Measurements from ENCODE around the gene RLBP1.
"Not testable (repeated sequence)": the region's sequence is repeated elsewhere in the genome, so short reads cannot be mapped to it uniquely, and the experiment has no call there.

Gene RLBP1

DNA sequence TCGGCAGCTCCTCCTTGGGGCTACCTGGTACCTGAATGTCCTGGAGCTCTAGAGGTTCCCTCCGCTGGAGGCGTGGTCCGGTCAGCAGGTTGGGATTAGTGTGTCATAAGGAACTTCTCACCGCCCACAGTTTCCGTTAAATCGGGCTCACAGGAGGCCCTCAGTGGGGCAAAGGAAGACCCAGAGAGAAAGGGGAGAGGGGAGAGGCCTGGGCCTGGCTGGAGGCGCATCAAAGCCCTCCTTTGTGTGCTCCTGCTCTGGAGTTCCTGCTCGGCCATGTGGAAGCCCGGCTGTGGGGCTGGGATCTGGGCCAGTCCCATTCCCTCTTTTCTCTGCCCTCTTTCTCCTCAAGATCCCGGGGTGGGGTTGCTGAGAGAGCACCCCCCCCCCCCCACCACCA is at the start of gene RLBP1:
RLBP1 (minus strand) TSS at position 37 of the 400 bp plus-strand sequence. CDS start 2,604 bp downstream, outside the sequence.
- no peak for DNase-seq (ENCODE audit: low read depth, low spot score)

DNA sequence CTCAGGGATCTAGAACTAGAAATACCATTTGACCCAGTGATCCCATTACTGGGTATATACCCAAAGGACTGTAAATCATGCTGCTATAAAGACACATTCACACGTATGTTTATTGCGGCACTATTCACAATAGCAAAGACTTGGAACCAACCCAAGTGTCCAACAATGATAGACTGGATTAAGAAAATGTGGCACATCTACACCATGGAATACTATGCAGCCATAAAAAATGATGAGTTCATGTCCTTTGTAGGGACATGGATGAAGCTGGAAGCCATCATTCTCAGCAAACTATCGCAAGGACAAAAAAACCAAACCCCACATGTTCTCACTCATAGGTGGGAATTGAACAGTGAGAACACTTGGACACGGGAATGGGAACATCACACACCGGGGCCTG is 28.8 kb upstream of the RLBP1 start:
- DNase-seq (ENCODE audit: low read depth, low spot score): not testable (repeated sequence)

DNA sequence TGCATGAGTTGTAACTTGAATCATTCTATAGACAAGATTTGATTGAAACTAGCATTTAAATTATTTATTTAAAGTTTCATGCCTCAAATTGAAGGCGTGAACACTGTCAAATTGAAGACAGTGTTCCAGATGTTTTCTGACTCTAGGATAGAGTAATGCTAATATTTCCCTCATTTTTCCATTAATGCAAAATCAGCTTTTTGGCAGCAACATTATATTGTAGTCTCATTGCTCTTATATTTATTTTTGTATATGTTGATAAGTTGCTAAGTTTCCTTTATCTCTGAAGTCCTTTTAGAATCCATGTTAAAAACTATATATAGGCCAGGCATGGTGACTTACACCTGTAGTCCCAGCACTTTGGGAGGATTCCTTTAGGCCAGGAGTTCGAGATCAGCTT is 27.2 kb upstream of the RLBP1 start:
- no peak for DNase-seq (ENCODE audit: low read depth, low spot score)

DNA sequence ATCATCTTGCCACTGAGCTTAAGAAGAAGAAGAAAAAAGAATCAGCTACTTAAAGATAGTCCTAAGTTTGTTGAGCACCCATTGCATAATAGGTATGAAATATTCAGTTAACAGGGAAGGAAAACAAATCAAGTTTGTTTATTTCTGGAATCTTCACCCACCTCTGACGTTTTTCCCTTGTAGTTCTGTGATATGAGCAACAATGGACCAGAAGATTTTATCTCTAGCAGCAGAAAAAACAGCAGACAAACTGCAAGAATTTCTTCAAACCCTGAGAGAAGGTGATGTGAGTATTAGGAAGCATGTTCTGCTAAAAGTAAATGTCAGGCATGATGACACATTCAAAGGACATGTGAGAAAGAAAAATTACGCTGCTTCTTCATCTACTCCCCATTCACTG is 26.1 kb upstream of the RLBP1 start:
- no peak for DNase-seq (ENCODE audit: low read depth, low spot score)

DNA sequence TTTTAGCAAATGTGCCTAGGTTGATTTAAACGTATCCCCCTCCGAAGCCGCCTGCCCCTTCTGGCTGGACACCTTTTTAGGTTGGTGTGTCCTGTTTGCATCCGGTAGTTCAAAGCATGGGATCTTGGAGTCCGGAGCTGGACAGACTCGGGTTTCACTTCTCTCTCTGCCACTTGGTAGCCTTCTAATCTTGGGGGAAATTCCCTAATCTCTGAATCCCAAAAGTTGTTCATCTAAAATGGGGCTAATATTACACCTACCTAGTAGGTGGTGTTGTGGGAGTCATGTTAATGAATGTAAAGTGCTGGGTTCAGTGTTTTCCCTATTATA is 23.2 kb upstream of the RLBP1 start:
- DNase-seq (ENCODE audit: low read depth, low spot score): no peak

DNA sequence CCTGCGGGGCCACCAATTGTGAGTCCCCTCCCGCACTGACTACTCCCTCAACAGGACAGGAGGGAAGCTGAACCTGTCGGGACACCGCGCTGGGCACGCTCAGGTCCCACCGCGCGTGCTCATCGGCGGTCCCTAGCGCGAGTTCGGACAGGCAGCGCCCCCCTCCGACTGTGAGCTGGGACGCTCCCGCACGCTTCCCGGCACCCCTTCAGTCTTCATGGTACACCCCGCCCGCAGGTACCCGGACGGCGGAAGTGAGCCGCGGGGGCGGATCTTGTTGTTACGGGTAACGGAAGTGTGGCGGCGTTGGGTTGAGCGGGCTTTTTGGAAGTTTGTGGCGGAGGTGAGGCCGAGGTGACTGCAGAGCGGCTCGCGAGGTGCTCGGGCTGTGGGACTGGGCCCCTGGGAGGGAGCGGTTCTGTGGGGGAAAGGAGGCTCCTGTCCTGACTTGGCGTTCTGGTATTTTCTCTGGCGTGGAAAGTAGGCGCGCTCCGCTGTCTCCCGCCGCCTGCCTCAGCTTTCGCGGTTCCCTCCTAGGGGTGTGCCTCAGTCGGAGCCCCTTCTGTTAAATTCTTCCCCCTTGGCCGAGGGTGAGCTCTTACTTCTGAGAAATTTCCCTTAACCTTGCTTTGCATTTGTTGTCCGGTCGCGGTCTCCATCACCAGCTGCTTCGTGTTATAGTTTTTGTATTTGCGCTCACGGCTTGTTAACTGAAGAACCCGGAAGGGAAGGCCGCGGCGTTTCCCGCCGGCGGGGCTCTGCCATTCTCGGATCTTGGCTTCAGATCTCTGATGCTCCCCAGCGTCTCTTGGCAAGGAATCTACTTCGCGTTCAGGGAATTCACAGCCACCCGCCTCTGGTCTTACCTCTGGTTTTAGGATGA is 22.6 kb upstream of the RLBP1 start, which contains the start of gene FANCI:
FANCI (plus strand) TSS at position 289 of the 883 bp plus-strand sequence. CDS start 3,669 bp downstream, outside the sequence.
- DNase-seq (ENCODE audit: low read depth, low spot score): peak; percentile 95

DNA sequence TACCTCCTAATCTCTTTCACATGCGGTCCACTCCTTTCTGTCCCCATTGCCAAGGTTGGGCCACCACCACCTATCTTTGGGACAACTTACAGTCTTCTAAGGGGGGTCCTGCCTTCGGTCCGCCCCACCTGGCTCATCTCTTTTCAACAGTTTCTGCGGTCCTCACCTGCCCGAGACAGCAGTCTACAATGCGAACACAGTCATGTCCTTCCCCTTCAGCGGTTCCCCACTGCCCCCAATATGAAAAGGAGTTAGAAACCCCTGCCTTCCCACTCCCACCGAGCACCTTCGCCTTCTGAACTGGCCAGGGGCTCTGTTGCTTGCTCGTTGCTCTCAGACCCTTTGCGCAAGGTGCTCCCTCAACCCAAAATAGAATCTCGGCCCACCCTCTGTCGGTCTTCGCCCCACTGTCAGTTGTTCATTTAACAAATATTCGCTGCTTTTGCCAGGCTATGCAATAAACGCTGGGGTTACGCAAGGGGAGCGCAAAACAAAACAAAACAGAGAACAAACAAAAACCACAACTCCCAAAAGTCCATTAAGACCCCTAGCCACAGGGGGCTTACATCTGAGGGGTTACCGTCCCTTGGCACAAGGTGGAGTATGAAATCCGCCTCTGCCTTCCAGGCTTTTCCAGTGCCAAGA is 21.8 kb upstream of the RLBP1 start:
- DNase-seq (ENCODE audit: low read depth, low spot score): no peak

DNA sequence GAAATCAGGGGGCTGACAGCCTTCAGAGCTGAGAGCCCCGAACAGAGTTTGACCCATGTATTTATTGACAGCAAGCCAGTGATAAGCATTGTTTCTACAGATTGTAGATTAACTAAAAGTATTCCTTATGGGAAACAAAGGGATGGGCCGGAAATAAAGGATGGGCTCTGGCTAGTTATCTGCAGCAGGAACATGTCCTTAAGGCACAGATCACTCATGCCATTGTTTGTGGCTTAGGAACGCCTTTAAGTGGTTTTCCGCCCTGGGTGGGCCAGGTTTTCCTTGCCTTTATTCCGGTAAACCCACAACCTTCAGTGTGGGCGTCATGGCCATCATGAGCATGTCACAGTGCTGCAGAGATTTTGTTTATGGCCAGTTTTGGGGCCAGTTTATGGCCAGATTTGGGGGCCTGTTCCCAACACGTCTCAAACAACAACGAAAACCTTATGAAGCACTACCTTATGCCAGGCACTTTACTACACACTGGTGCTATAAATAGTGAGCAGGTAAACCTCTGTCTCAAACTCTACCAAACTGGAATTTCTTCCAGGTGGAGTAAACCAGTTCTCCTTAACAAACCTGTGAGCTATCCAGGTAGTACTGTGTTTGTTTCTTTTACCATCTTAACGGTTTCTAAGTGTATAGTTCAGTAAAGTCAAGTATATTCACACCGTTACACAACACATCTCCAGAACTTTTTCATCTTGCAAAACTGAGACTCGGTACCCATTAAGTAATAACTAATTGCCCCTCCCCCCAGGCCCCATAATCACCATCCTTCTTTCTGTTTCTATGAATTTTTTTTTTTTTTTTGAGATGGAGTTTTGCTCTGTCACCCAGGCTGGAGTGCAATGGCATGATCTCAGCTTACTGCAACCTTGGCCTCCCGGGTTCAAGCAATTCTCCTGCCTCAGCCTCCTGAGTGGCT is 18.8 kb upstream of the RLBP1 start:
- DNase-seq (ENCODE audit: low read depth, low spot score): not testable (repeated sequence)

DNA sequence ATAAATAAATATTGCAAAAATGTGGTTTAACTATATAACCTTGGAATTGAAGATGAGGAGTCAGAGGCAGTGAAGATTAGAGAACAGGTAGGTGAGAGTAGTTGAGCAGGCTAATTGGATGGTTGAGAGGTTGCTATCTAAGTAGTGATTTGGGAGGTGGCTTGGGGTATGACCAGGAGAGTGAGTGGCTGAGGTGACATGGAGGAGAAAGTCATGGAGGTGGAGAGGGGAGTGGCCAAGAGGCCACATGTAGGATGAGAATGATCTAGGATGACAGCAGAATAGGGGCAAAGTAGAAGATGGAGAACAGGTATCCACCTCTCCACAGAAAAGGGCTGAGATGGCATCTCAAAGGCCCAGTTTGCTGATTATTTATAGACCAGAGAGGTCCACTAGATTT is 10.5 kb upstream of the RLBP1 start:
- DNase-seq (ENCODE audit: low read depth, low spot score): no peak

DNA sequence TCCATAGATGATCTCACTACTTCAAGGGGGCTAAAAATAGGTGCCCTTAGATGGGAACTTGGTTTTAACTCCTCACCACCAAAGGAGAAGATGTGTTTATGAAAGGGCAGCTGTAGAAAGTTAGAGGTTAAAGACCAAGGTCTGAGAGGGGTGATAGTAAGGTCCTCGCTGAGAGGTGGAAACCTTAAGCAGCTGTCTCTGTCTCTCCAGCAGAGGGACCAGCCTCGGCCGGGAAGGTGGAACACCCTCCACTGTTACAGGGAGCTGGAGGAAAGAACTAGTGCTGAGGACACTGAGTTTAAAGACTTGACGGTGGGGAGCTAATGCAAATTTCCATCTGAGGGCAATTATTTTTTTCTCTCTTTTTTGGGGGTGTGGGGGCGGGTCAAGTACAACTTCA is 8.9 kb upstream of the RLBP1 start:
- no peak for DNase-seq (ENCODE audit: low read depth, low spot score)

DNA sequence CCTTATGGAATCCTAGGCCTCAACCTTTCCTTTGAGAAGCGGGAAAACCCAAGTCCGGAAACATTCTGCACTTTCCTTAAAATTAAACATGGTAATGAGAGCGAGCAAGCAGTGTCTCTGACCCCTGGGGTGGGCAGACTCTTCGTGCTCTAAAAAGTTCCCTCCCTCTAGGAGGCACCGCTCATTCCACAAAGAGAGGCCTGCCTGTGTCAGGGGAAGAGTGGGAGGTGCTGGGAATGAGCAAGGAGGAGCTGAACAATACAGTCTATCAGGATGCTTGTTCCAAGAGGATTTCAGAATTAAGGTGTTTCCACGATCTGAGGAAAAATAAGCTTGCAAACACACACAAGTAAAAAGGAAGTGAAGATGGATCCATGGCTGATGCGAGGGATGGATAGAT is 6.0 kb upstream of the RLBP1 start:
- no peak for DNase-seq (ENCODE audit: low read depth, low spot score)

DNA sequence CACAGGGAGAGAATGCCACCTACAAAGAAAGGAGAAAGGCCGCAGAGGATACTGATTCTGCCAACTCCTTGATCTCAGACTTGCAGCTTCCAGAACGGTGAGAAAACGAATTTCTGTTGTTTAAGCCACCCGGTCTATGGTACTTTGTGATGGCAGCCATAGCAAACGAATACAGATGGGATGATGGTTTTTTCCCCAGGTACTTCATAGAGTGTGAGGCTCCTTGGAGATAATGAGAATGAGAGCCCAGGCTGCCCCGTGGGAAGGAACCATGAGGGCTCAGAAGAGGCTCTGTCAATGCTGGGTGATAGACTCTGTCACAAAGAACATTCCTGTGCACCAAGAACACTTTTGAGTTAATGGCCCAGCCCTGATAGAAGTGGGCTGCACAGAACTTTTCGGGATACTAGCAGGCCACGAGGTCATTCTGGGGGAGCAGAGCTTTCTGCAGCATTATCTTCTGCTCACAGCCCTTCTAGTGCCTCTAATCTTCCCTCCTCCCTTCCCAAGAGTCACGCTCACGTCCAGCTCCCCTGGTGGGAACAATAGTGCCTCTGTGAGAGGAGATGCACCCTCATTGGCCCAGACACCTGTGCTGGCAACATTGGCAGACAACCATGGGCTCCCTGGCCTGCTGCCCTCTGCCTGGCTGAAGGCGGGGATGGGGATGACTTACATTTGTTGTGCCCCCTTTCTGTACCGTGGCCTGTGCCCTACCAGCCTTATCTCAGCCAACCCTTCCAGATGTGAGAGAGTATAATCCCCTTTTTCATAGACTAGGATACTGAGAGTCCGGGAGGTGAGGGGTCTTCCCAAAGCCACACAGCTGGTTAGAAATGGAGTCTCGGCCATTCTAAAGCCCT is 5.2 kb upstream of the RLBP1 start:
- no peak for DNase-seq (ENCODE audit: low read depth, low spot score)

DNA sequence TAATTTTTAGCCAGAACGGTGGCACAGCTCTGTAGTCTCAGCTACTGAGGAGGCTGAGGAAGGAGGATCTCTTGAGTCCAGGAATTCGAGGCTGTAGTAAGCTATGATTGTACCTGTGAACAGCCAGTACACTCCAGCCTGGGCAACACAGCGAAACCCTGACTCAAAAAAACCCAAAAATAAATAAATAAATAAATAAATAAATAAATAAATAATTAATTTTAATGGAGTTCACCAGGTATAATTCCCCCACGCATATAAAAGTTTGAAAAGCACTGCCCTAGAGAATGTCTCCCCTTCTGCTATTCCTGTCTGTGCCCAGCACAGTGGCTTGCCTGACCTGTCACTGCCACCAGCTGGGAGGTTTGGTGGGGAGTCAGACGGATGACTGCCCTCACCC is 4.2 kb upstream of the RLBP1 start:
- no peak for DNase-seq (ENCODE audit: low read depth, low spot score)

DNA sequence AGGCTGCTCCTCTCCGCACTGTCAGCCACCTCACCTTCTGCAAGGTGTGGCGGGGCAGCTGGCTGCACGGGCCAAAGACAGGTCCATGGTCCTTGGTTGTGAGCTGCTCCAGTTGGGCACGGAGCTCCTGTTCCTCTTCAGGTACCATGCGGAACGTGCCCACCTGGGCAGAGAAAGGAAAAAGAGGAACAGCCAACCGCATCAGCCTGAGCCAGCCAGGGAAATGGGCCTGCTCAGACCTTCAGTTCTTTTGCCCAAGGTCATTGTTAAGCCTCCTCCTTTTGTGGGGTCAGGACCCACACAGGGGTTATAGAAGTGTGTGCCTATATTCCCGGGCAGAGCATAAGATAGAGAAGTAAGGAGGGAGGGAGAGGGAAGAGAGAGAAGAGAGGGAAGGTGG is 2.8 kb downstream of the RLBP1 start:
- DNase-seq (ENCODE audit: low read depth, low spot score): no peak

DNA sequence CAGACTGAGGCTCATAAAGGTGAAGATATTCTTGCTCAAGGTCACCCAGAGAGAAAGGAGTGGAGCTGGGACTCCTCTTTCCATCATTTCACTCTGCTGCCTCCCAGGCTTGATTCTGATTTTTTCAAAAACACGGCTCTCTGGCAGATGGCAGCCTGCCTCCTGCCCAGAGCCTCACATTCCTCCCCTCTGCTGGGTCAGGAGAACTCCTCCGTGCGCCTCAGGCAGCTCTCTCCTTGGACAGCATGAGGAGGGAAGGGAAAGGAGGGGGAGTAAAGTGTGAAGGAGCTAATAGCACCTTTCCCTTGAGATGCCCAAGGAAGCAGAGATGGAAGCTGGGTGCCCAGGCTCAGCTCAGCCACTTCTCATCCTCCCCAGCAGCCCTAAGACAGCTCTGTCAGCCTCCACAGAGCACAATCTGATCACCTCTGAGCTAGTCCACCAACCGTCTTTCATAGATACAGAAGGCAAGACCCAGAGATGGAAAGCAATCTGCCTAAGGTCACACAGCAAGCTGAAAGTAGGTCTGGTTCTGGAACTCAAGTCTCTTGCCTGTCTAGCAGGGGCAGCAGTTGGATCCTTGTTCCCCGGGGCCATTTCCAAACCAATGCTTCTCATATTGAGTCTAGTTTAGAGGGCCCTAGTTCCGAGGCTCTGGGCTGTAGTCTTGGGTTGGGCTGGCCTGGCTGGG is 3.5 kb downstream of the RLBP1 start:
- no peak for DNase-seq (ENCODE audit: low read depth, low spot score)

DNA sequence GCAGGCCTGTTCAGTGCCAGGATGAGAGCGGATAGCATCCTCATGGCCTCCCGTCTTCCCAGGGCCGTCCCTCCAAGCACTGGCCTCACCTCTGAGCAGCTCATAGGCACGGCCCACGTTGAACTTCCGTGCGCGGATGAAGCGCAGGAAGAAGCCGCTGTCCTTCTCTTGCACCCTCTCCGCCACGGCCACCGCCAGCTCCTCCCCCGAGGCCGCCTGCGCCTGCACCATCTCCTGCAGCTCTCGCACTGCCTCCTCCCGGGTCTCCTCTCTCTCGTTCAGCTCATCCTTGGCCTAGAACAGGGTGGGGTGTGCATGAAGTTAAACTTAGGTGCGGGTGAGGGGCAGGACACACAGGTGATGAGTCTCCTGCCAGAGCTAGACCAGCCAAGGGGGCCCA is 4.3 kb downstream of the RLBP1 start:
- no peak for DNase-seq (ENCODE audit: low read depth, low spot score)

DNA sequence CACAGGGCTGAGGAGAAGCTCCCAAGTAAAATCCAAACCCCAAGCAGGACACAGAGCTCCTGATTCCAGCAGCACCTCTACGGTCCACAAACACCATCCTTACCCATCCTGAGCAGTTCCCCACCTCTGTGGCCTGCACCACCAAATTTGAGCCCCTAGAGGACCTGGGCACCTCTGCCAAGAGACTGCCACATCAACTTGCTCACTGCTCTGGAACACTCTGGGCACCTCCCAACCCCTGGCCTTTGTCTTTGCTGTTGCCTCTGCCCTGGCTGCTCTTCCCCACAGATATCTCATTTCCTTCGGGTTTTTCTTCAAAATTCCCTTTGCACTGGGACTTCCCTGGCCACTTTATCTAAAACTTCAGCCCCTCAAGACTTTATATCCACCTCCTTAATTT is 5.8 kb downstream of the RLBP1 start:
- DNase-seq (ENCODE audit: low read depth, low spot score): no peak

DNA sequence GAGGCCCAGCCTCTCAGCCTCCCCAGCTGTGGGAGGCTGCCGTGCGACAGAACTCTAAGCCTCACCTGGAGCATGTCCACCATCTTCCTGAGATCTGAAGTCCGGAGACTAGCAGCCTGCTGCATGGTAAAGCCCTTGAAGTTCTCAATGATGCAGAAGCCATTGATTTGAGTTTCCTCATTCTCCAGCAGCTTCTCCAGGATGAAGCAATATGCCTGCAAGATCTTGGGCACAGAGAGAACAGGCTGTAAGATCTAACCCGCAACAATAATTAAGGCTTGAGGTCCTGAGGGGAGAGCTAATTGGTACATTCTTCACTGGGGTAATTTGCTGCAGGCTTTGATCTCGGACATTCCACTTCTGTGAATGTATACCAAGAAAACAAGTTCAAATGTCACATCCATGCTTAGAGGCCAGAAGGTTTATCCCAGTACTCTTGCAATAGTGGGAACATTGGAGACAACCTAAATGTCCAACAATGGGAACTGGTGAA is 9.7 kb downstream of the RLBP1 start:
- no peak for DNase-seq (ENCODE audit: low read depth, low spot score)

DNA sequence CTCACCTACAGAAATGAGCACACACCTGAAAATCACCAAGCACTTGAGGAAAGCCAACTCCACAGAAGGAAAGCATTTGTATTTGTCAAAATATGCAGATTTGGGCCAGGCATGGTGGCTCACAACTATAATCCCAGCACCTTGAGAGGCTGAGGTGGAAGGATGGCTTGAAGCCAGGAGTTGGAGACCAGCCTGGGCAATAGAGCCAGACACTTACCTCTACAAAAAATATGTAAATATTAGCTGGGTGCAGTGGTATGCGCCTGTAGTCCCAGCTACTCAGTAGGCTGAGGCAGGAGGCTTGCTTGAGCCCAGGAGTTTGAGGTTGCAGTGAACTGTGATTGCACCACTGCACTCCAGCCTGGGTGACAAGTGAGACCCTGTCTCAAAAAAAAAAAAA is 12.3 kb downstream of the RLBP1 start:
- DNase-seq (ENCODE audit: low read depth, low spot score): no peak

DNA sequence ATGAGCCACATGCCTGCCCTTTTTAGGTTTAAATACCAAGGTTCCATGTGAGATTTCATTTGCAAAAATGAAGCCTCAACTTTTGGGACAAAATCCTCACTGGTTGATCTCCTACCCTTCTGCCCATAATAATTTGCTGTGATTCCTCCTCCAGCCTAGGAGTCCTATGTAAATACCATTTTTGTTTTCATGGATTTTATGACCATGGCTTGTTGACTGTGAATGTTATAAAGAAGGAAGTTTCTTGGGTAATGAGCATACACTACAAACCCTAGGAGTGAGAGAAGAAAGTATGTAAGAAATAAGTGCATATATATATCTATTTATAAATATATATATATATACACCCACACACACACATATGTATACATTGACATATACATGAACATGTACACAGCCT is 13.1 kb downstream of the RLBP1 start:
- no peak for DNase-seq (ENCODE audit: low read depth, low spot score)
